Mucosa of descending colon (tissue), 3 donors: ENCODE data around the gene SYK. TPM values are rescaled to one million over a fixed set of nuclear protein-coding genes. Genes with fewer than 3 reads are reported as not detected.

ENCODE experiments used
- ATAC-seq: fragments of 200-7000 bp; cut with Tn5 transposase; one replicate; pipeline ENCODE4 v1.9.1; 2020; ENCODE audit warnings: mild to moderate bottlenecking, moderate library complexity
- DNase-seq, 3 donors: peaks; one replicate each; pipeline ENCODE4 v3.0.0-alpha.2; 2020
- H3K36me3 ChIP-seq: fragments of 200-600 bp; one replicate; pipeline ENCODE4 v1.8.0; 2021; ENCODE audit warnings: low read depth, mild to moderate bottlenecking
- H3K4me1 ChIP-seq: fragments of 200-600 bp; one replicate; pipeline ENCODE4 v1.8.0; 2021; ENCODE audit warnings: low read depth, mild to moderate bottlenecking
- H3K4me3 ChIP-seq: fragments of 200-600 bp; one replicate; pipeline ENCODE4 v1.8.0; 2021; ENCODE audit warnings: mild to moderate bottlenecking
- H3K9me3 ChIP-seq: fragments of 200-600 bp; one replicate; pipeline ENCODE4 v1.8.0; 2021; ENCODE audit warnings: mild to moderate bottlenecking
- CTCF ChIP-seq: fragments of 200-600 bp; IDR thresholded peaks from one replicate; pipeline ENCODE4 v1.8.0; 2022; ENCODE audit warnings: antibody characterized with exemption, mild to moderate bottlenecking
- intact Hi-C, 2 donors: fragments of 100-400 bp; cut with DNase I in 1 of 2; cut with micrococcal nuclease in 1 of 2; formaldehyde crosslinking; loops; one replicate each; pipeline versions ENCODE4 v1.11.0 to v1.11.1; 2022; cut with DNase I, micrococcal nuclease
- total RNA-seq, 3 donors: library from RNA; stranded (reverse); fragmentation: NEBNext Ultra II Directional in 2 of 3; extraction: Animal tissue kit (Norgen Biotek cat#: 25700) in 2 of 3; gene quantifications; one replicate each; pipeline versions ENCODE4 v1.2.1 to v1.2.4, GENCODE V29; 2021 to 2023
- donor health status: DM: no; HTN: no; CAD: no; lungs with moderate emphysema.
- donor health status: DM: no; HTN: no; CAD: no.
- donor health status: DM: no; HTN: yes; CAD: no.

Gene SYK
- total RNA-seq, 3 donors from 2014 or later, result 29.0 to 59.5 (median 43.4) TPM

- DNase-seq (no peak), ATAC-seq (no peak)
- intact Hi-C loops, result no loop called here
- TF ChIP-seq CTCF, result no peak
- no peaks in the 10 kb centered on the region for H3K4me1 ChIP-seq
- H3K4me3 ChIP-seq, result no peak overlapping the region
- H3K36me3 ChIP-seq, result no peaks in the 10 kb centered on the region
- no peaks in the 10 kb centered on the region for H3K9me3 ChIP-seq
Observed at GRCh38 chr9:90895786-90896185, 94.2 kb downstream of the SYK start.

GRCh38 chr9:90896231-90896630, 94.6 kb downstream of the SYK start:
- Histone ChIP-seq H3K4me3 (no peak overlapping the region), H3K36me3 (no peaks in the 10 kb centered on the region), H3K4me1 (no peaks in the 10 kb centered on the region), H3K9me3 (no peaks in the 10 kb centered on the region)
- DNase-seq, result no peak
- intact Hi-C loops, result no loop called here
- ATAC-seq, result no peak
- no peak for TF ChIP-seq CTCF

GRCh38 chr9:90898228-90898627, 96.6 kb downstream of the SYK start:
- ATAC-seq (no peak), DNase-seq (no peak)
- Histone ChIP-seq H3K4me3 (no peak overlapping the region), H3K9me3 (no peaks in the 10 kb centered on the region), H3K4me1 (no peaks in the 10 kb centered on the region), H3K36me3 (no peaks in the 10 kb centered on the region)
- TF ChIP-seq CTCF, result no peak
- intact Hi-C loops, result no loop called here

- no peak for TF ChIP-seq CTCF
- H3K36me3 ChIP-seq, result no peaks in the 10 kb centered on the region
- H3K9me3 ChIP-seq, result no peaks in the 10 kb centered on the region
- DNase-seq (no peak), ATAC-seq (no peak)
- no peak overlapping the region for H3K4me3 ChIP-seq
- intact Hi-C loops, result no loop called here
- no peaks in the 10 kb centered on the region for H3K4me1 ChIP-seq
Observed at GRCh38 chr9:90899287-90899686, 97.7 kb downstream of the SYK start.

- H3K9me3 ChIP-seq, result no peaks in the 10 kb centered on the region
- no peak for DNase-seq
- no peak for TF ChIP-seq CTCF
- intact Hi-C loops, result no loop called here
- H3K36me3 ChIP-seq, result no peaks in the 10 kb centered on the region
- H3K4me1 ChIP-seq, result no peaks in the 10 kb centered on the region
- no peak overlapping the region for H3K4me3 ChIP-seq
- ATAC-seq, result no peak
Observed at GRCh38 chr9:90900130-90900529, 98.5 kb downstream of the SYK start.

GRCh38 chr9:90901933-90902332, 100.3 kb downstream of the SYK start:
- TF ChIP-seq CTCF, result no peak
- Histone ChIP-seq H3K36me3 (no peaks in the 10 kb centered on the region), H3K9me3 (no peaks in the 10 kb centered on the region), H3K4me1 (no peaks in the 10 kb centered on the region), H3K4me3 (no peak overlapping the region)
- intact Hi-C loops, result no loop called here
- DNase-seq (no peak), ATAC-seq (no peak)
